ENCODE measurements around the gene CDCP2. TPM values are rescaled to one million over a fixed set of nuclear protein-coding genes. Genes with fewer than 3 reads are reported as not detected.

CDCP2 gene
- total and polyA plus RNA-seq, 2 of the 8 experiments (the other 6 are each of a cell fraction or from before 2014, with no cell fraction given), result not detected

DNA sequence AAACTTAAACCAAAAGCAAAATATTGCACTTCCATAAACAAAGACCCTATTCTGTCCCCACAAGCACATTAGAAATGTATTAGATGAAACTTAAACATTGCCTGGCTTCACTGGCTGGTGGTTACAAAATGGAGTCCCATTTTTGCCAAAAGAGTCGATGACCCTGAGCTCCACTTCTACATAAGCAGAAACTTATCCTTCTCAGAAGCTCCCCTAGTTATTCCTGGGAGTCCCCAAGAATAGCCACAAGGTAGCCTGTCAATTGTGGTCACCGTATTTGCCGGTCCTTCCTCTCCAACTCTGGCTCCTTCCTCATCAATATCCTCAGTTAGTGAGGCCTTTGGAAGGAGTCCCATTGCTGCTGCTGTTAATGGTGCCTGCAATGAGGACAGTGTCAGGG lies 37.3 kb downstream of the CDCP2 start:
- no peak overlapping the region for H2AFZ ChIP-seq (ENCODE audit: low read length)
- TF ChIP-seq SP2 (IDR thresholded peaks at IDR 0.05; ENCODE audit: low read length), result no peak
- TF ChIP-seq JUN (IDR thresholded peaks at IDR 0.05; ENCODE audit: low read depth, low read length), result no peak
- TF ChIP-seq MAFK (IDR thresholded peaks at IDR 0.05; ENCODE audit: low read depth, low read length), result no peak
- TF ChIP-seq NRF1 (IDR thresholded peaks at IDR 0.05; ENCODE audit: low read depth, low read length), result no peak
- TF ChIP-seq HDAC2 (IDR thresholded peaks at IDR 0.05; ENCODE audit: borderline replicate concordance in 1 of 2, low read depth in 2 of 2, low read length in 2 of 2), result no peak
- no peak for TF ChIP-seq GABPA (IDR thresholded peaks at IDR 0.05; ENCODE audit: borderline replicate concordance, insufficient read depth, low read length)
- no peak for TF ChIP-seq CREB1 (IDR thresholded peaks at IDR 0.05)
- TF ChIP-seq RNF2 (IDR thresholded peaks at IDR 0.05; ENCODE audit: borderline replicate concordance, low read depth, low read length, missing control alignments, poor library complexity, severe bottlenecking), result no peak
- TF ChIP-seq CEBPB (IDR thresholded peaks at IDR 0.05; ENCODE audit: low read depth, low read length), result no peak
- TF ChIP-seq SUZ12 (IDR thresholded peaks at IDR 0.05; ENCODE audit: low read length), result no peak
- no peak for TF ChIP-seq SIRT6 (IDR thresholded peaks at IDR 0.05; ENCODE audit: low read length)
- TF ChIP-seq TCF12 (IDR thresholded peaks at IDR 0.05; ENCODE audit: low read depth, low read length), result no peak
- no peak for TF ChIP-seq ZNF274 (IDR thresholded peaks at IDR 0.05; ENCODE audit: borderline replicate concordance, extremely low read depth, low read length)
- no peak for TF ChIP-seq TAF1 (IDR thresholded peaks at IDR 0.05; ENCODE audit: low read depth, low read length)
- no peak overlapping the region for H3K27ac ChIP-seq (ENCODE audit: low read depth, low read length)
- no peak overlapping the region for H3K18ac ChIP-seq (ENCODE audit: extremely low read depth, low read length)
- H3K4me3 ChIP-seq (ENCODE audit: extremely low read depth in 1 of 4, insufficient read depth in 2 of 4, low read depth in 3 of 4, low read length in 4 of 4), result no peak overlapping the region
- DNase-seq (ENCODE audit: low read depth in 1 of 2, low spot score in 2 of 2) (no peak), FAIRE-seq (no peak)
- no peak overlapping the region for H4K5ac ChIP-seq (ENCODE audit: insufficient read length, low read depth, low read length)
- H3K56ac ChIP-seq (replicated peaks; ENCODE audit: insufficient read length, low read depth, low read length), result no peak overlapping the region
- H3K4me2 ChIP-seq (ENCODE audit: insufficient read depth in 1 of 2, low read depth in 2 of 2, low read length in 2 of 2), result no peak overlapping the region
- H3K9ac ChIP-seq (replicated peaks in 1 of 4; ENCODE audit: extremely low read depth in 1 of 4, low read depth in 3 of 4, low read length in 3 of 4), result no peak overlapping the region
- no peak overlapping the region for H3K23ac ChIP-seq (ENCODE audit: insufficient read length)
- no peak overlapping the region for H2BK12ac ChIP-seq (ENCODE audit: low read depth, low read length)
- no peaks in the 10 kb centered on the region for H3K79me1 ChIP-seq (ENCODE audit: low read depth, low read length)
- H3K4me1 ChIP-seq (replicated peaks in 1 of 4; ENCODE audit: control insufficient read depth in 3 of 4, insufficient read depth in 4 of 4, low read length in 3 of 4), result peaks cover 0 to 4% (median 0%) of the 10 kb centered on the region in 4 experiments; a peak in 2 of 7 replicates
- no peak overlapping the region for H3K4ac ChIP-seq (replicated peaks; ENCODE audit: insufficient read length, low read depth, low read length)
- H3K14ac ChIP-seq (ENCODE audit: insufficient read length), result no peak overlapping the region
- H2BK20ac ChIP-seq (ENCODE audit: low read length), result no peak overlapping the region
- H3K79me2 ChIP-seq (ENCODE audit: control insufficient read depth in 1 of 2, insufficient read depth in 2 of 2, low read length in 2 of 2), result no peaks in the 10 kb centered on the region
- peaks cover 0 to 7% of the 10 kb centered on the region in 2 experiments for H4K20me1 ChIP-seq (replicated peaks in 1 of 2; ENCODE audit: control insufficient read depth in 1 of 2, insufficient read depth in 2 of 2, low read length in 2 of 2)
- CTCF ChIA-PET (ENCODE audit: partially characterized antibody), result interaction anchor here (1.1 to 3.5 kb wide), 4 partner anchors 9 to 48 kb away, joined by 3 to 19 read pairs (median 6); no protein-coding TSS in a partner anchor
- H3K27me3 ChIP-seq (replicated peaks in 1 of 4; ENCODE audit: control insufficient read depth in 3 of 4, extremely low read depth in 1 of 4, insufficient read depth in 3 of 4, low read length in 3 of 4), result peaks cover 0 to 4% (median 0%) of the 10 kb centered on the region in 4 experiments; a peak in 1 of 7 replicates
- H2BK5ac ChIP-seq (ENCODE audit: low read depth, low read length), result no peak overlapping the region
- POLR2A ChIA-PET (ENCODE audit: partially characterized antibody), result interaction anchor here (1.0 kb wide), 1 partner anchor 31 kb away, joined by 3 read pairs; no protein-coding TSS in a partner anchor
- H3K23me2 ChIP-seq (ENCODE audit: low read depth, low read length), result peaks cover 8% of the 10 kb centered on the region; the same call in 1 of the 2 replicates
- no peaks in the 10 kb centered on the region for H3K9me3 ChIP-seq (ENCODE audit: insufficient read depth in 2 of 2, low read depth in 1 of 2, low read length in 1 of 2)
- H3K36me3 ChIP-seq (ENCODE audit: control insufficient read depth in 2 of 4, insufficient read depth in 4 of 4, low read length in 3 of 4), result no peaks in the 10 kb centered on the region
- no peak overlapping the region for H2BK15ac ChIP-seq (ENCODE audit: low read length)
- no peak overlapping the region for H2BK120ac ChIP-seq (replicated peaks; ENCODE audit: low read depth, low read length)
- H4K91ac ChIP-seq (replicated peaks; ENCODE audit: insufficient read length, low read length), result no peak overlapping the region
- no peak overlapping the region for H2AK5ac ChIP-seq (ENCODE audit: low read depth, low read length)
- H4K8ac ChIP-seq (ENCODE audit: extremely low read depth, insufficient read depth, low read length), result no peak overlapping the region
- WGBS, 2 experiments (ENCODE audit: extremely low coverage in 1 of 2, insufficient coverage in 1 of 2, insufficient read length in 1 of 2, insufficient replicate concordance in 2 of 2, low coverage in 1 of 2, low lambda C conversion rate in 2 of 2, missing lambda C conversion rate in 1 of 2), result 91% methylated on average over 3 of the region's 3 CpGs; no CpG with 5 or more reads in 1 of the 2 experiments

Data from H1 (cell line).